H9 (cell line): ENCODE results near the gene C3orf20. TPM values are rescaled to one million over a fixed set of nuclear protein-coding genes. Genes with fewer than 3 reads are reported as not detected.

ENCODE experiments used
- DNase-seq: peaks from one replicate; pipeline ENCODE4 v3.0.0-alpha.2; 2017
- H2AFZ ChIP-seq: one replicate; pipeline ENCODE4 v1.6.1; 2013; ENCODE audit warnings: mild to moderate bottlenecking, low read length, control low read depth, moderate library complexity
- H2AK5ac ChIP-seq: 2 replicates; pipeline ENCODE4 v1.6.1; 2013; ENCODE audit warnings: low read length, control low read depth, mixed read lengths; ENCODE audit not compliant: insufficient read length
- H2BK120ac ChIP-seq: one replicate; pipeline ENCODE4 v1.6.1; 2013; ENCODE audit warnings: low read depth, mild to moderate bottlenecking, low read length, control low read depth, inconsistent platforms; ENCODE audit not compliant: poor library complexity, severe bottlenecking
- H2BK12ac ChIP-seq: 2 replicates; pipeline ENCODE4 v1.6.1; 2013; ENCODE audit warnings: low read length, control low read depth, mixed read lengths, low read depth; ENCODE audit not compliant: insufficient read length
- H2BK15ac ChIP-seq: 2 replicates; pipeline ENCODE4 v1.6.1; 2013; ENCODE audit warnings: low read depth, low read length, control low read depth
- H2BK20ac ChIP-seq: one replicate; pipeline ENCODE4 v1.6.1; 2013; ENCODE audit warnings: low read depth, mild to moderate bottlenecking, low read length, control low read depth, inconsistent platforms; ENCODE audit not compliant: poor library complexity, severe bottlenecking
- H2BK5ac ChIP-seq: 2 replicates; pipeline ENCODE4 v1.6.1; 2013; ENCODE audit warnings: low read length, control low read depth, mixed read lengths; ENCODE audit not compliant: insufficient read length
- H3K14ac ChIP-seq: 2 replicates; pipeline ENCODE4 v1.6.1; 2013; ENCODE audit warnings: low read length, control low read depth; ENCODE audit not compliant: insufficient read depth
- H3K18ac ChIP-seq: 2 replicates; pipeline ENCODE4 v1.6.1; 2013; ENCODE audit warnings: low read depth, mild to moderate bottlenecking, mixed read lengths, low read length, control low read depth; ENCODE audit not compliant: insufficient read length
- H3K23ac ChIP-seq: 2 replicates; pipeline ENCODE4 v1.6.1; 2013; ENCODE audit warnings: low read length, control low read depth, mixed read lengths, low read depth; ENCODE audit not compliant: insufficient read length
- H3K23me2 ChIP-seq: 2 replicates; pipeline ENCODE4 v1.6.1; 2013; ENCODE audit warnings: low read depth, mild to moderate bottlenecking, mixed read lengths, low read length, control low read depth; ENCODE audit not compliant: insufficient read length, poor library complexity, severe bottlenecking
- H3K27ac ChIP-seq: 2 replicates; pipeline ENCODE4 v1.5.1; 2013; ENCODE audit warnings: low read length, control low read depth, mixed read lengths, low read depth; ENCODE audit not compliant: insufficient read length
- H3K27me3 ChIP-seq: 2 replicates; pipeline ENCODE4 v1.6.1; 2013; ENCODE audit warnings: low read length, control low read depth, inconsistent platforms; ENCODE audit not compliant: insufficient read depth
- H3K4ac ChIP-seq: 2 replicates; pipeline ENCODE4 v1.6.1; 2013; ENCODE audit warnings: low read depth, mild to moderate bottlenecking, control low read depth, inconsistent platforms, low read length, moderate library complexity
- H3K4me1 ChIP-seq: 2 replicates; pipeline ENCODE4 v1.6.1; 2013; ENCODE audit warnings: low read length, control low read depth, inconsistent platforms; ENCODE audit not compliant: insufficient read depth
- H3K4me2 ChIP-seq: 2 replicates; pipeline ENCODE4 v1.6.1; 2013; ENCODE audit warnings: low read length, control low read depth, mixed read lengths; ENCODE audit not compliant: insufficient read length, insufficient read depth
- H3K56ac ChIP-seq: 2 replicates; pipeline ENCODE4 v1.6.1; 2013; ENCODE audit warnings: low read depth, mild to moderate bottlenecking, mixed read lengths, low read length, control low read depth; ENCODE audit not compliant: insufficient read length
- H3K79me1 ChIP-seq: 2 replicates; pipeline ENCODE4 v1.6.1; 2013; ENCODE audit warnings: low read depth, mild to moderate bottlenecking, moderate library complexity, low read length, control low read depth, inconsistent platforms; ENCODE audit not compliant: insufficient read depth, poor library complexity, severe bottlenecking
- H3K79me2 ChIP-seq: 2 replicates; pipeline ENCODE4 v1.6.1; 2013; ENCODE audit warnings: low read length, control low read depth, inconsistent platforms; ENCODE audit not compliant: insufficient read depth
- H3K9ac ChIP-seq: 2 replicates; pipeline ENCODE4 v1.6.1; 2013; ENCODE audit warnings: low read length, control low read depth, mixed read lengths; ENCODE audit not compliant: insufficient read length; ENCODE audit errors: extremely low read depth
- H3K9me3 ChIP-seq: one replicate; pipeline ENCODE4 v1.6.1; 2013; ENCODE audit warnings: low read depth, low read length, inconsistent platforms; ENCODE audit not compliant: control insufficient read depth
- H3T11ph ChIP-seq: one replicate; pipeline ENCODE4 v1.6.1; 2013; ENCODE audit warnings: mild to moderate bottlenecking, low read length, control low read depth, inconsistent platforms
- H4K20me1 ChIP-seq: one replicate; pipeline ENCODE4 v1.6.1; 2013; ENCODE audit not compliant: control insufficient read depth, insufficient read length, insufficient read depth
- H4K5ac ChIP-seq: 2 replicates; pipeline ENCODE4 v1.6.1; 2013; ENCODE audit warnings: low read depth, mild to moderate bottlenecking, mixed read lengths, low read length, control low read depth; ENCODE audit not compliant: insufficient read length
- H4K8ac ChIP-seq: replicated peaks from 2 replicates; pipeline ENCODE4 v1.6.1; 2013; ENCODE audit warnings: low read length, control low read depth, mixed read lengths, low read depth; ENCODE audit not compliant: insufficient read length
- H4K91ac ChIP-seq: 2 replicates; pipeline ENCODE4 v1.6.1; 2013; ENCODE audit warnings: low read depth, mild to moderate bottlenecking, moderate library complexity, mixed read lengths, low read length, control low read depth; ENCODE audit not compliant: insufficient read length
- H3K27ac Mint-ChIP-seq, 3 experiments: 2 replicates in 2 of 3; 3 replicates in 1 of 3; pipeline ENCODE4 v1.8.0; 2020 to 2021; ENCODE audit warnings: mixed read lengths in 3 of 3, mild to moderate bottlenecking in 1 of 3, moderate library complexity in 1 of 3
- H3K27me3 Mint-ChIP-seq: 2 replicates; pipeline ENCODE4 v1.8.0; 2021; ENCODE audit warnings: low read depth, mild to moderate bottlenecking, moderate library complexity, mixed read lengths
- H3K36me3 Mint-ChIP-seq, 3 experiments: 2 replicates in 2 of 3; 3 replicates in 1 of 3; pipeline ENCODE4 v1.8.0; 2020 to 2021; ENCODE audit warnings: low read depth in 3 of 3, mixed read lengths in 3 of 3; ENCODE audit not compliant: insufficient read depth in 1 of 3
- H3K4me1 Mint-ChIP-seq, 2 experiments: 2 replicates each; pipeline ENCODE4 v1.8.0; 2020; ENCODE audit warnings: mixed read lengths in 2 of 2
- H3K4me3 Mint-ChIP-seq, 2 experiments: 2 replicates in 1 of 2; 3 replicates in 1 of 2; pipeline ENCODE4 v1.8.0; 2020 to 2021; ENCODE audit warnings: mild to moderate bottlenecking in 2 of 2, mixed read lengths in 2 of 2, moderate library complexity in 1 of 2
- H3K9me3 Mint-ChIP-seq, 2 experiments: 2 replicates in 1 of 2; 3 replicates in 1 of 2; pipeline ENCODE4 v1.8.0; 2020; ENCODE audit warnings: mild to moderate bottlenecking in 2 of 2, mixed read lengths in 2 of 2, moderate library complexity in 1 of 2
- CTCF ChIP-seq: fragments of 200-600 bp; sonication (generic); conservative IDR thresholded peaks from 3 replicates; pipeline ENCODE4 v1.8.0; 2021; ENCODE audit warnings: antibody characterized with exemption, mild to moderate bottlenecking
- WGBS: extraction: QIAGEN DNeasy Blood & Tissue Kit; methylation state at CpG from one replicate; pipeline ENCODE4 v1.1.7; 2013; ENCODE audit warnings: missing lambda C conversion rate, low lambda C conversion rate, mixed read lengths; ENCODE audit not compliant: insufficient read length; ENCODE audit errors: extremely low coverage; 5-methylcytosine and 5-hydroxymethylcytosine counted together
- total RNA-seq: library from RNA; stranded (reverse); gene quantifications from 2 replicates; pipeline ENCODE4 v1.2.1, GENCODE V29; 2021

The C3orf20 gene
- total RNA-seq, 1 experiment from 2014 or later, result not detected

GRCh38 chr3:14801668-14802380, 126.9 kb downstream of the C3orf20 start:
- Histone ChIP-seq H2AFZ (no peak overlapping the region), H3K23me2 (no peaks in the 10 kb centered on the region), H3K4me1 (no peaks in the 10 kb centered on the region), H3T11ph (no peak overlapping the region), H2BK15ac (no peak overlapping the region), H3K4me2 (no peak overlapping the region), H2AK5ac (no peak overlapping the region), H3K18ac (no peak overlapping the region), H4K20me1 (no peaks in the 10 kb centered on the region), H3K9ac (no peak overlapping the region), H2BK12ac (no peak overlapping the region), H3K56ac (no peak overlapping the region), H3K27ac (no peak overlapping the region), H3K79me1 (no peaks in the 10 kb centered on the region), H4K5ac (no peak overlapping the region), H2BK120ac (no peak overlapping the region), H4K8ac (no peak overlapping the region), H4K91ac (no peak overlapping the region), H3K79me2 (no peaks in the 10 kb centered on the region), H3K9me3 (no peaks in the 10 kb centered on the region), H2BK20ac (no peak overlapping the region), H3K14ac (no peak overlapping the region), H3K27me3 (no peaks in the 10 kb centered on the region; the same call in 1 of the 2 replicates), H3K23ac (no peak overlapping the region), H3K4ac (no peak overlapping the region), H2BK5ac (no peak overlapping the region)
- H3K4me3 Mint-ChIP-seq, result no peak overlapping the region
- no peaks in the 10 kb centered on the region for H3K36me3 Mint-ChIP-seq
- DNase-seq, result no peak
- no peak overlapping the region for H3K27ac Mint-ChIP-seq
- peaks cover 23% of the 10 kb centered on the region for H3K27me3 Mint-ChIP-seq
- H3K9me3 Mint-ChIP-seq, result no peaks in the 10 kb centered on the region
- H3K4me1 Mint-ChIP-seq, result peaks cover 2 to 33% of the 10 kb centered on the region in 2 experiments
- TF ChIP-seq CTCF, result no peak
- WGBS, result no CpG with 5 or more reads among the region's 10 CpGs
